ENCODE data around the gene ADPRHL1. TPM values are rescaled to one million over a fixed set of nuclear protein-coding genes. Genes with fewer than 3 reads are reported as not detected.

The ADPRHL1 gene
- total RNA-seq, 2 experiments from 2014 or later = 0.42 to 0.47 TPM

GRCh38 chr13:113470073-113470472, 16.8 kb upstream of the ADPRHL1 start:
- POLR2A ChIA-PET = no interaction called here
- peaks cover 12% of the 10 kb centered on the region for H3K36me3 ChIP-seq (ENCODE audit: insufficient read depth, low read length)
- H3K36me3 Mint-ChIP-seq (ENCODE audit: low read depth) = peaks cover 65% of the 10 kb centered on the region

GRCh38 chr13:113469582-113469981, 16.3 kb upstream of the ADPRHL1 start:
- Histone ChIP-seq H3K9me3 (ENCODE audit: control insufficient read depth in 1 of 2, insufficient read depth in 1 of 2, low read length in 2 of 2) (no peaks in the 10 kb centered on the region), H3K4me3 (ENCODE audit: low read length) (no peak overlapping the region), H3K27ac (ENCODE audit: low read depth in 1 of 2, low read length in 2 of 2) (no peak overlapping the region), H3K27me3 (ENCODE audit: control insufficient read depth in 1 of 2, insufficient read depth in 2 of 2, low read length in 2 of 2) (no peaks in the 10 kb centered on the region), H3K36me3 (ENCODE audit: insufficient read depth, low read length) (peaks cover 12% of the 10 kb centered on the region), H3K4me1 (ENCODE audit: insufficient read depth, low read length) (peaks cover 3% of the 10 kb centered on the region)
- DNase-seq (no peak), ATAC-seq (ENCODE audit: poor library complexity) (no peak)
- H3K36me3 Mint-ChIP-seq (ENCODE audit: low read depth) = peaks cover 60% of the 10 kb centered on the region
- CTCF ChIA-PET = no interaction called here
- H3K9me3 Mint-ChIP-seq = no peaks in the 10 kb centered on the region
- no peak overlapping the region for H3K27ac Mint-ChIP-seq
- TF ChIP-seq CTCF (IDR thresholded peaks at IDR 0.05) = no peak
- no peak overlapping the region for H3K4me3 Mint-ChIP-seq
- POLR2A ChIA-PET = no interaction called here
- intact Hi-C loops (cut with DNase I, micrococcal nuclease) = no loop called here
- H3K4me1 Mint-ChIP-seq (ENCODE audit: low read depth) = no peaks in the 10 kb centered on the region
- H3K27me3 Mint-ChIP-seq = no peaks in the 10 kb centered on the region

More at GRCh38 chr13:113470073-113470472, 16.8 kb upstream of the ADPRHL1 start:
- TF ChIP-seq CTCF (IDR thresholded peaks at IDR 0.05) = no peak
- no peak for DNase-seq
- H3K4me3 ChIP-seq (ENCODE audit: low read length) = no peak overlapping the region
- no peak overlapping the region for H3K27ac ChIP-seq (ENCODE audit: low read depth in 1 of 2, low read length in 2 of 2)
- no peaks in the 10 kb centered on the region for H3K27me3 Mint-ChIP-seq
- no peaks in the 10 kb centered on the region for H3K9me3 Mint-ChIP-seq
- no peaks in the 10 kb centered on the region for H3K4me1 Mint-ChIP-seq (ENCODE audit: low read depth)
- intact Hi-C loops (cut with DNase I, micrococcal nuclease) = no loop called here
- peaks cover 3% of the 10 kb centered on the region for H3K4me1 ChIP-seq (ENCODE audit: insufficient read depth, low read length)
- H3K4me3 Mint-ChIP-seq = no peak overlapping the region
- H3K27me3 ChIP-seq (ENCODE audit: control insufficient read depth in 1 of 2, insufficient read depth in 2 of 2, low read length in 2 of 2) = no peaks in the 10 kb centered on the region
- no peak for ATAC-seq (ENCODE audit: poor library complexity)
- no peaks in the 10 kb centered on the region for H3K9me3 ChIP-seq (ENCODE audit: control insufficient read depth in 1 of 2, insufficient read depth in 1 of 2, low read length in 2 of 2)
- H3K27ac Mint-ChIP-seq = no peak overlapping the region
- CTCF ChIA-PET = no interaction called here

- intact Hi-C loops (cut with DNase I, micrococcal nuclease) = no loop called here
- Histone ChIP-seq H3K4me1 (ENCODE audit: insufficient read depth, low read length) (peaks cover 3% of the 10 kb centered on the region), H3K9me3 (ENCODE audit: control insufficient read depth in 1 of 2, insufficient read depth in 1 of 2, low read length in 2 of 2) (no peaks in the 10 kb centered on the region), H3K27ac (ENCODE audit: low read depth in 1 of 2, low read length in 2 of 2) (no peak overlapping the region), H3K36me3 (ENCODE audit: insufficient read depth, low read length) (peaks cover 12% of the 10 kb centered on the region), H3K4me3 (ENCODE audit: low read length) (no peak overlapping the region), H3K27me3 (ENCODE audit: control insufficient read depth in 1 of 2, insufficient read depth in 2 of 2, low read length in 2 of 2) (no peaks in the 10 kb centered on the region)
- no peak for ATAC-seq (ENCODE audit: poor library complexity)
- no peak for TF ChIP-seq CTCF (IDR thresholded peaks at IDR 0.05)
- CTCF ChIA-PET = no interaction called here
- Mint-ChIP-seq H3K9me3 (no peaks in the 10 kb centered on the region), H3K36me3 (ENCODE audit: low read depth) (peaks cover 52% of the 10 kb centered on the region), H3K27ac (no peak overlapping the region), H3K27me3 (no peaks in the 10 kb centered on the region), H3K4me3 (no peak overlapping the region), H3K4me1 (ENCODE audit: low read depth) (no peaks in the 10 kb centered on the region)
- POLR2A ChIA-PET = no interaction called here
- DNase-seq = no peak
Observed at GRCh38 chr13:113468472-113469201, 15.3 kb upstream of the ADPRHL1 start.

Measured in CD4-positive, alpha-beta T cell (primary cell).